GM19372 (cell line): ENCODE measurements around the gene SLC6A17.

Experiments
- ATAC-seq: cut with Tn5 transposase; IDR thresholded peaks from one replicate; pipeline ENCODE4 v1.9.1; 2021; ENCODE audit warnings: mild to moderate bottlenecking, low read depth, moderate library complexity; ENCODE audit not compliant: unreplicated experiment

The SLC6A17 gene

GRCh38 chr1:110235834-110236682, 85.8 kb downstream of the SLC6A17 start:
- no peak for ATAC-seq

- ATAC-seq = no peak
These were observed 87.3 kb downstream of the SLC6A17 start for GRCh38 chr1:110237386-110238152.

GRCh38 chr1:110239441-110240430, 89.4 kb downstream of the SLC6A17 start:
- no peak for ATAC-seq

- ATAC-seq = no peak
These were observed 90.3 kb downstream of the SLC6A17 start for GRCh38 chr1:110240476-110241210.

GRCh38 chr1:110241516-110241915, 91.2 kb downstream of the SLC6A17 start:
- no peak for ATAC-seq

GRCh38 chr1:110242062-110242461, 91.8 kb downstream of the SLC6A17 start:
- no peak for ATAC-seq

- no peak for ATAC-seq
These were observed 92.4 kb downstream of the SLC6A17 start for GRCh38 chr1:110242731-110243130.

- no peak for ATAC-seq
These were observed 92.9 kb downstream of the SLC6A17 start for GRCh38 chr1:110243146-110243545.

- no peak for ATAC-seq
These were observed 93.3 kb downstream of the SLC6A17 start for GRCh38 chr1:110243574-110243973.

- no peak for ATAC-seq
These were observed 95.8 kb downstream of the SLC6A17 start for GRCh38 chr1:110245876-110246620.

GRCh38 chr1:110248746-110249145, 98.5 kb downstream of the SLC6A17 start:
- no peak for ATAC-seq

- no peak for ATAC-seq
These were observed 99.0 kb downstream of the SLC6A17 start for GRCh38 chr1:110249256-110249655.

GRCh38 chr1:110250008-110250407, 99.7 kb downstream of the SLC6A17 start:
- no peak for ATAC-seq

- no peak for ATAC-seq
These were observed 100.5 kb downstream of the SLC6A17 start for GRCh38 chr1:110250749-110251148.
